HCT116 (cell line): Measurements from ENCODE around the gene HPF1. TPM values are rescaled to one million over a fixed set of nuclear protein-coding genes. Genes with fewer than 3 reads are reported as not detected.

Source experiments
- ATAC-seq: fragments of 200-7000 bp; cut with Tn5 transposase; 2 replicates; pipeline ENCODE4 v1.9.1; 2020; ENCODE audit warnings: mild to moderate bottlenecking, moderate library complexity
- BruUV-seq: library from RNA; stranded (reverse); fragments of 400-500 nt; replicated peaks from 2 replicates; lab custom pipeline; 2021; lab: Mats Ljungman, UMichigan
- CTCF ChIA-PET: fragments of 300-600 bp; sonication (Branson Sonifier 250); formaldehyde crosslinking; loops from one replicate; lab custom pipeline; 2021; ENCODE audit warnings: antibody characterized with exemption; lab: Charles Lee
- POLR2A ChIA-PET: fragments of 300-600, 350-600 bp; sonication (Branson Sonifier 250); formaldehyde crosslinking; loops from one replicate; lab custom pipeline; 2021; ENCODE audit warnings: antibody characterized with exemption; lab: Charles Lee
- RAD21 ChIA-PET, 2 experiments: fragments of 300-600 bp; sonication (Branson Sonifier 250); formaldehyde crosslinking; loops; one replicate each; lab custom pipeline; 2023; ENCODE audit warnings: low total read pairs in 2 of 2; ENCODE audit not compliant: uncharacterized antibody in 2 of 2, unreplicated experiment in 2 of 2, low non-redundant PET in 1 of 2; lab: Charles Lee
- DNase-seq: peaks from one replicate; pipeline ENCODE4 v3.0.0-alpha.2; 2010; ENCODE audit warnings: low read depth, low spot score
- H2AFZ ChIP-seq: fragments of 200-600 bp; shearing (Covaris generic), sonication (generic); 2 replicates; pipeline ENCODE4 v1.6.1; 2017; ENCODE audit warnings: low read depth, mixed run types, mixed read lengths, antibody characterized with exemption, low read length; ENCODE audit not compliant: poor library complexity, severe bottlenecking
- H3K27ac ChIP-seq: 2 replicates; pipeline ENCODE4 v1.5.1; 2012; ENCODE audit warnings: low read depth, low read length
- H3K27me3 ChIP-seq: fragments of 200-600 bp; sonication (generic); 2 replicates; pipeline ENCODE4 v1.6.1; 2016; ENCODE audit warnings: mixed run types, low read length, mixed read lengths; ENCODE audit not compliant: insufficient read depth
- H3K36me3 ChIP-seq, 2 experiments: fragments of 200-500 bp in 1 of 2; fragments of 200-600 bp in 1 of 2; sonication (Bioruptor generic) in 1 of 2; sonication (generic) in 1 of 2; 2 replicates each; pipeline versions ENCODE4 v1.5.1 to v1.6.1; 2014 to 2016; ENCODE audit warnings: low read length in 2 of 2, inconsistent platforms in 1 of 2, mixed read lengths in 1 of 2, mixed run types in 1 of 2; ENCODE audit not compliant: insufficient read depth in 2 of 2, control insufficient read depth in 1 of 2
- H3K4me1 ChIP-seq, 2 experiments: fragments of 200-600 bp in 1 of 2; sonication (generic) in 1 of 2; 2 replicates each; pipeline versions ENCODE4 v1.5.1 to v1.6.1; 2012 to 2017; ENCODE audit warnings: low read length in 2 of 2, inconsistent platforms in 1 of 2, mild to moderate bottlenecking in 1 of 2, mixed read lengths in 1 of 2, mixed run types in 1 of 2, moderate library complexity in 1 of 2; ENCODE audit not compliant: insufficient read depth in 2 of 2, control insufficient read depth in 1 of 2
- H3K4me2 ChIP-seq: fragments of 200-600 bp; sonication (generic); 2 replicates; pipeline ENCODE4 v1.6.1; 2017; ENCODE audit warnings: mixed run types, low read length, mixed read lengths
- H3K4me3 ChIP-seq, 2 experiments: fragments of 200-600 bp in 1 of 2; sonication (generic) in 1 of 2; replicated peaks in 1 of 2; 2 replicates each; pipeline ENCODE4 v1.5.1; 2011 to 2016; ENCODE audit warnings: low read length in 2 of 2, control low read depth in 1 of 2, low read depth in 1 of 2, mild to moderate bottlenecking in 1 of 2, mixed read lengths in 1 of 2, mixed run types in 1 of 2
- H3K79me2 ChIP-seq: fragments of 200-600 bp; sonication (generic); 2 replicates; pipeline ENCODE4 v1.6.1; 2017; ENCODE audit warnings: mild to moderate bottlenecking, mixed run types, low read length, moderate library complexity, mixed read lengths; ENCODE audit not compliant: insufficient read depth
- H3K9ac ChIP-seq: fragments of 200-600 bp; sonication (generic); 2 replicates; pipeline ENCODE4 v1.6.1; 2016; ENCODE audit warnings: low read length, mixed read lengths
- H3K9me2 ChIP-seq: fragments of 200-600 bp; sonication (generic), shearing (Covaris generic); 2 replicates; pipeline ENCODE4 v1.6.1; 2017; ENCODE audit warnings: mixed run types, mild to moderate bottlenecking, moderate library complexity; ENCODE audit not compliant: insufficient read depth
- H3K9me3 ChIP-seq, 2 experiments: fragments of 200-500 bp in 1 of 2; fragments of 200-600 bp in 1 of 2; sonication (Bioruptor generic) in 1 of 2; sonication (generic) in 1 of 2; 2 replicates each; pipeline ENCODE4 v1.6.1; 2014 to 2017; ENCODE audit warnings: low read length in 2 of 2, mixed read lengths in 2 of 2, inconsistent platforms in 1 of 2, low read depth in 1 of 2, mild to moderate bottlenecking in 1 of 2, mixed run types in 1 of 2, moderate library complexity in 1 of 2; ENCODE audit not compliant: control insufficient read depth in 1 of 2, insufficient read depth in 1 of 2
- H4K20me1 ChIP-seq: fragments of 200-600 bp; sonication (generic), shearing (Covaris generic); 2 replicates; pipeline ENCODE4 v1.6.1; 2017; ENCODE audit warnings: mixed run types, mild to moderate bottlenecking, moderate library complexity; ENCODE audit not compliant: insufficient read depth
- CBX3 ChIP-seq: IDR thresholded peaks from 2 replicates; pipeline ENCODE4 v1.6.1; 2012; ENCODE audit warnings: low read depth
- CEBPB ChIP-seq: IDR thresholded peaks from 2 replicates; pipeline ENCODE4 v1.6.1; 2012; ENCODE audit warnings: low read depth
- ELF1 ChIP-seq: IDR thresholded peaks from 2 replicates; pipeline ENCODE4 v1.6.1; 2012; ENCODE audit warnings: low read depth, borderline replicate concordance
- EZH2phosphoT487 ChIP-seq: fragments of 200-600 bp; IDR thresholded peaks from 2 replicates; pipeline ENCODE4 v1.6.1; 2018; ENCODE audit warnings: antibody characterized with exemption, borderline replicate concordance
- FOSL1 ChIP-seq: IDR thresholded peaks from 2 replicates; pipeline ENCODE4 v1.6.1; 2012; ENCODE audit warnings: low read depth
- JUND ChIP-seq: IDR thresholded peaks from 2 replicates; pipeline ENCODE4 v1.6.1; 2012
- SIN3A ChIP-seq: IDR thresholded peaks from 2 replicates; pipeline ENCODE4 v1.6.1; 2012; ENCODE audit warnings: low read depth
- SP1 ChIP-seq: IDR thresholded peaks from 2 replicates; pipeline ENCODE4 v1.6.1; 2012; ENCODE audit warnings: low read depth
- SRF ChIP-seq: IDR thresholded peaks from 2 replicates; pipeline ENCODE4 v1.6.1; 2012; ENCODE audit warnings: low read depth
- TCF7L2 ChIP-seq: IDR thresholded peaks from 2 replicates; pipeline ENCODE4 v1.7.0; 2011; ENCODE audit warnings: borderline replicate concordance, inconsistent platforms; ENCODE audit not compliant: insufficient read depth, insufficient read length; ENCODE audit errors: extremely low read depth
- ZNF274 ChIP-seq: fragments of 200-500 bp; sonication (Bioruptor generic); IDR thresholded peaks from 2 replicates; pipeline ENCODE4 v1.6.1; 2014; ENCODE audit warnings: mild to moderate bottlenecking, low read depth, low read length, inconsistent platforms
- intact Hi-C: fragments of 100-400 bp; cut with micrococcal nuclease; formaldehyde crosslinking; loops from 2 replicates; pipeline ENCODE4 v1.10.0; 2022
- total RNA-seq: library from RNA; stranded (reverse); gene quantifications from one replicate; pipeline ENCODE4 v1.2.1, GENCODE V29; 2021; ENCODE audit not compliant: unreplicated experiment
- TF ChIP-seq, protein P1 (sequence below): IDR thresholded peaks from 2 replicates; pipeline ENCODE4 v1.6.1; 2012
- TF ChIP-seq, protein P2 (sequence below): IDR thresholded peaks from 2 replicates; pipeline ENCODE4 v1.6.1; 2011; ENCODE audit warnings: mild to moderate bottlenecking, low read length, moderate library complexity; ENCODE audit not compliant: insufficient replicate concordance; ENCODE audit errors: extremely low read depth

Gene HPF1
- total RNA-seq, 1 experiment from 2014 or later, result 32.6 TPM

DNA sequence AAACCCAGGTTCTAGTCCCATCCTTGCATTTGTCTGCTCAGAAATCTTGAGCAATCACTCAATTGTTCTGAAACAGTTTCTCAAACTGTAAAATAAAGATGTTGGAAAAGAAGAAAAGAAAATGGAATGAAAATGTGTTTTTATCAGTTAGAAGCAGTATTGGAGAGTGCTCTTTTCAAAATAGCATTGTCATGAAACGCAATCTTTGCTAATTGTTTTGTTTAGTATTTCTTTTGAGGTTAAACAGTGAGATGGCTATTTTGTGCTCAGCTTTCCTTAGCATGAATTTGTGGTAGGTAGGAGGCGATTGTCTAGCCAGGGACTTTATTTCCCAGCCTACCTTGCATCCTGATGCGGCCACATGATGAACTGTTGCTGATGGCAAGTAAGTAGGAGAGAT is 10.6 kb upstream of the HPF1 start:
- POLR2A ChIA-PET, result no interaction called here
- RAD21 ChIA-PET, result no interaction called here
- intact Hi-C loops, result no loop called here
- Histone ChIP-seq H3K9me2 (no peaks in the 10 kb centered on the region), H3K79me2 (no peaks in the 10 kb centered on the region), H3K27ac (no peak overlapping the region), H3K4me1 (peaks cover 0 to 12% of the 10 kb centered on the region in 2 experiments; a peak in 2 of 4 replicates), H2AFZ (no peak overlapping the region), H3K27me3 (no peaks in the 10 kb centered on the region), H3K4me2 (no peak overlapping the region), H3K4me3 (no peak overlapping the region), H3K9me3 (no peaks in the 10 kb centered on the region), H3K36me3 (no peaks in the 10 kb centered on the region), H4K20me1 (no peaks in the 10 kb centered on the region), H3K9ac (no peak overlapping the region)
- DNase-seq, result no peak
- CTCF ChIA-PET, result no interaction called here
- no TSS peak for BruUV-seq
- ATAC-seq, result no peak
- TF ChIP-seq JUND (no peak), ELF1 (no peak)

DNA sequence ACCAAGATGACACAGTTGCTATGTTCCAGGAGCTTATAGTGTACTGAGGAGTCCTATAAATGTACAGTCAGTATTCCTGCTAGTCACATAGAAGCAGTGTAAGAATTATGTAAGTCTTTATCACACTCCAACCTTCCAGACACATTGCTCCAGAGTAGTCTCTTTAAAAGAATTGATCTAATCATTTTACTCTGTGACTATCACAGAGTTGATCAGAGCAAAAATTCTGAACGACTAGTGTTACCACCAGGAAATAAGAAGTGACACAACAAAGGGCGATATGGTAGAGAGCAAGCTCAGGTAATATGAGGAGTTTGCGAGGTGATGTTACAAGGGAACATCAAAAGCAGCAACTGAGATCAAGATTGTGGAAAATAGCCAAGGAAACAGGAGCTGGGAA is 9.0 kb upstream of the HPF1 start:
- no peaks in the 10 kb centered on the region for H3K9me3 ChIP-seq
- H3K4me3 ChIP-seq, result no peak overlapping the region
- no peak overlapping the region for H3K4me2 ChIP-seq
- H3K36me3 ChIP-seq, result no peaks in the 10 kb centered on the region
- TF ChIP-seq CEBPB (no peak), EZH2phosphoT487 (no peak), CBX3 (no peak), TCF7L2 (no peak), SP1 (no peak), ZNF274 (no peak), FOSL1 (no peak), SIN3A (no peak), SRF (no peak)
- TF ChIP-seq, protein P1, sequence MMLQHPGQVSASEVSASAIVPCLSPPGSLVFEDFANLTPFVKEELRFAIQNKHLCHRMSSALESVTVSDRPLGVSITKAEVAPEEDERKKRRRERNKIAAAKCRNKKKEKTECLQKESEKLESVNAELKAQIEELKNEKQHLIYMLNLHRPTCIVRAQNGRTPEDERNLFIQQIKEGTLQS, result no peak
- TF ChIP-seq, protein P2, sequence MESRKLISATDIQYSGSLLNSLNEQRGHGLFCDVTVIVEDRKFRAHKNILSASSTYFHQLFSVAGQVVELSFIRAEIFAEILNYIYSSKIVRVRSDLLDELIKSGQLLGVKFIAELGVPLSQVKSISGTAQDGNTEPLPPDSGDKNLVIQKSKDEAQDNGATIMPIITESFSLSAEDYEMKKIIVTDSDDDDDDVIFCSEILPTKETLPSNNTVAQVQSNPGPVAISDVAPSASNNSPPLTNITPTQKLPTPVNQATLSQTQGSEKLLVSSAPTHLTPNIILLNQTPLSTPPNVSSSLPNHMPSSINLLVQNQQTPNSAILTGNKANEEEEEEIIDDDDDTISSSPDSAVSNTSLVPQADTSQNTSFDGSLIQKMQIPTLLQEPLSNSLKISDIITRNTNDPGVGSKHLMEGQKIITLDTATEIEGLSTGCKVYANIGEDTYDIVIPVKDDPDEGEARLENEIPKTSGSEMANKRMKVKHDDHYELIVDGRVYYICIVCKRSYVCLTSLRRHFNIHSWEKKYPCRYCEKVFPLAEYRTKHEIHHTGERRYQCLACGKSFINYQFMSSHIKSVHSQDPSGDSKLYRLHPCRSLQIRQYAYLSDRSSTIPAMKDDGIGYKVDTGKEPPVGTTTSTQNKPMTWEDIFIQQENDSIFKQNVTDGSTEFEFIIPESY, result no peak
- no peak for ATAC-seq
- no peaks in the 10 kb centered on the region for H3K9me2 ChIP-seq
- no peaks in the 10 kb centered on the region for H4K20me1 ChIP-seq
- no peak for DNase-seq
- no TSS peak for BruUV-seq
- no peaks in the 10 kb centered on the region for H3K79me2 ChIP-seq
- no peak overlapping the region for H2AFZ ChIP-seq
- no peaks in the 10 kb centered on the region for H3K27me3 ChIP-seq
- H3K9ac ChIP-seq, result no peak overlapping the region
- no peak overlapping the region for H3K27ac ChIP-seq
- peaks cover 0 to 12% of the 10 kb centered on the region in 2 experiments; a peak in 2 of 4 replicates for H3K4me1 ChIP-seq
- RAD21 ChIA-PET, result no interaction called here
- CTCF ChIA-PET, result interaction anchor here (1.8 kb wide), 1 partner anchor 153 kb away, joined by 3 read pairs; no protein-coding TSS in a partner anchor
- POLR2A ChIA-PET, result no interaction called here
- intact Hi-C loops, result no loop called here
